ENCODE measurements around the gene OGDH.

The OGDH gene

GRCh38 chr7:44618753-44619152 lies 12.3 kb downstream of the OGDH start:
- DNase-seq: no peak

GRCh38 chr7:44621034-44621749 lies 14.8 kb downstream of the OGDH start:
- DNase-seq: no peak

- no peak for DNase-seq
These were observed 15.3 kb downstream of the OGDH start for GRCh38 chr7:44621750-44622103.

GRCh38 chr7:44622342-44623151 lies 16.1 kb downstream of the OGDH start:
- no peak for DNase-seq

GRCh38 chr7:44624318-44624717 lies 17.9 kb downstream of the OGDH start:
- no peak for DNase-seq

- DNase-seq: no peak
These were observed 19.4 kb downstream of the OGDH start for GRCh38 chr7:44625526-44626471.

GRCh38 chr7:44626620-44627019 lies 20.2 kb downstream of the OGDH start:
- DNase-seq: no peak

- DNase-seq: no peak
These were observed 23.5 kb downstream of the OGDH start for GRCh38 chr7:44629829-44630522.

GRCh38 chr7:44630792-44631457 lies 24.5 kb downstream of the OGDH start:
- no peak for DNase-seq

GRCh38 chr7:44631458-44632115 lies 25.2 kb downstream of the OGDH start:
- DNase-seq: no peak

GRCh38 chr7:44632196-44632595 lies 25.8 kb downstream of the OGDH start:
- no peak for DNase-seq

GRCh38 chr7:44633254-44634186 lies 27.1 kb downstream of the OGDH start:
- DNase-seq: no peak

GRCh38 chr7:44634187-44634838 lies 27.9 kb downstream of the OGDH start:
- DNase-seq: no peak

- no peak for DNase-seq
These were observed 28.6 kb downstream of the OGDH start for GRCh38 chr7:44634839-44635591.

- no peak for DNase-seq
These were observed 29.7 kb downstream of the OGDH start for GRCh38 chr7:44636041-44636584.

- no peak for DNase-seq
These were observed 30.5 kb downstream of the OGDH start for GRCh38 chr7:44636926-44637325.

- peak; percentile 67 for DNase-seq
These were observed 31.6 kb downstream of the OGDH start for GRCh38 chr7:44637788-44638594.

Data from activated CD4-positive, alpha-beta T cell treated with anti-CD3 and anti-CD28 coated beads for 1 hour (primary cell).